Activated B cell treated with CpG ODN at 0.5 μM for 24 hours (primary cell): ENCODE data around the gene BRD8. TPM values are rescaled to one million over a fixed set of nuclear protein-coding genes. Genes with fewer than 3 reads are reported as not detected.

ENCODE experiments used
- ATAC-seq: fragments of 200-7000 bp; cut with Tn5 transposase; one replicate; pipeline ENCODE4 v1.10.0; 2021; ENCODE audit warnings: low read depth, mild to moderate bottlenecking, moderate library complexity
- CTCF ChIA-PET: fragments of 350-600 bp; sonication (Branson Sonifier 250); formaldehyde crosslinking; loops from one replicate; lab custom pipeline; 2021; ENCODE audit warnings: antibody characterized with exemption; lab: Charles Lee
- POLR2A ChIA-PET: fragments of 350-600 bp; sonication (Branson Sonifier 250); formaldehyde crosslinking; loops from one replicate; lab custom pipeline; 2021; ENCODE audit warnings: antibody characterized with exemption; lab: Charles Lee
- DNase-seq: peaks from one replicate; pipeline ENCODE4 v3.0.0; 2022
- H3K27ac Mint-ChIP-seq: one replicate; pipeline ENCODE4 v1.8.0; 2020; ENCODE audit warnings: mixed read lengths
- H3K27me3 Mint-ChIP-seq: one replicate; pipeline ENCODE4 v1.8.0; 2021; ENCODE audit warnings: mixed read lengths
- H3K36me3 Mint-ChIP-seq: one replicate; pipeline ENCODE4 v1.8.0; 2021; ENCODE audit warnings: low read depth, mixed read lengths
- H3K4me1 Mint-ChIP-seq: one replicate; pipeline ENCODE4 v1.8.0; 2021; ENCODE audit warnings: mixed read lengths
- H3K4me3 Mint-ChIP-seq: one replicate; pipeline ENCODE4 v1.8.0; 2020; ENCODE audit warnings: mild to moderate bottlenecking, mixed read lengths
- H3K9me3 Mint-ChIP-seq: one replicate; pipeline ENCODE4 v1.8.0; 2020; ENCODE audit warnings: mixed read lengths
- CTCF ChIP-seq: fragments of 200-600 bp; IDR thresholded peaks from one replicate; pipeline ENCODE4 v1.8.0; 2022; ENCODE audit warnings: antibody characterized with exemption, mild to moderate bottlenecking
- intact Hi-C: fragments of 100-400 bp; cut with micrococcal nuclease; formaldehyde crosslinking; loops from one replicate; pipeline ENCODE4 v1.15.1; 2024
- total RNA-seq: library from RNA; stranded (reverse); gene quantifications from 2 replicates; pipeline ENCODE4 v1.2.3, GENCODE V29; 2022

Gene BRD8
- total RNA-seq, 1 donor from 2014 or later: 77.8 TPM

GRCh38 chr5:138091685-138092084 is 86.7 kb downstream of the BRD8 start:
- POLR2A ChIA-PET: no interaction called here
- CTCF ChIA-PET: no interaction called here
- no peaks in the 10 kb centered on the region for H3K36me3 Mint-ChIP-seq
- H3K9me3 Mint-ChIP-seq: no peaks in the 10 kb centered on the region
- H3K4me1 Mint-ChIP-seq: no peaks in the 10 kb centered on the region
- H3K27ac Mint-ChIP-seq: no peak overlapping the region
- TF ChIP-seq CTCF: no peak
- intact Hi-C loops: no loop called here
- ATAC-seq (no peak), DNase-seq (no peak)
- H3K27me3 Mint-ChIP-seq: peaks cover 11% of the 10 kb centered on the region
- no peak overlapping the region for H3K4me3 Mint-ChIP-seq

Other genes with a start within 250 kb of the BRD8 start
- gene FAM13B, start 145.6 kb downstream of the BRD8 start, total RNA-seq: 76.6 and 84.1 TPM in 2 replicates
- not detected in 2 replicates for gene WNT8A, start 94.6 kb downstream of the BRD8 start, total RNA-seq
- gene NME5, start 39.2 kb downstream of the BRD8 start, total RNA-seq: not detected in 2 replicates
- gene KIF20A, start 482 bp upstream of the BRD8 start, total RNA-seq: 0.40 and 0.44 TPM in 2 replicates
- gene CDC23, start 34.7 kb upstream of the BRD8 start, total RNA-seq: 31.9 and 35.0 TPM in 2 replicates
- gene GFRA3, start 96.0 kb upstream of the BRD8 start, total RNA-seq: not detected in 2 replicates
- gene CDC25C, start 153.2 kb upstream of the BRD8 start, total RNA-seq: 0.42 TPM in 1 of 2 replicates, not detected in the other
- 23.5 and 24.9 TPM in 2 replicates for gene FAM53C, start 159.6 kb upstream of the BRD8 start, total RNA-seq
- gene KDM3B, start 174.1 kb upstream of the BRD8 start, total RNA-seq: 85.5 and 94.0 TPM in 2 replicates